GM12892 (cell line): ENCODE results near the gene SH3BGRL.

Source experiments
- POLR2A ChIP-seq: IDR thresholded peaks from 2 replicates; pipeline ENCODE4 v1.6.1; 2011; ENCODE audit warnings: low read depth, low read length, control low read depth
- POLR2AphosphoS5 ChIP-seq: IDR thresholded peaks from 2 replicates; pipeline ENCODE4 v1.6.1; 2011; ENCODE audit warnings: low read depth, low read length, control low read depth

- TF ChIP-seq POLR2AphosphoS5 (no peak), POLR2A (no peak)
Observed at GRCh38 chrX:81316163-81316562, 114.3 kb downstream of the SH3BGRL start.
